ENCODE results near the gene DTL.

The DTL gene

DNA sequence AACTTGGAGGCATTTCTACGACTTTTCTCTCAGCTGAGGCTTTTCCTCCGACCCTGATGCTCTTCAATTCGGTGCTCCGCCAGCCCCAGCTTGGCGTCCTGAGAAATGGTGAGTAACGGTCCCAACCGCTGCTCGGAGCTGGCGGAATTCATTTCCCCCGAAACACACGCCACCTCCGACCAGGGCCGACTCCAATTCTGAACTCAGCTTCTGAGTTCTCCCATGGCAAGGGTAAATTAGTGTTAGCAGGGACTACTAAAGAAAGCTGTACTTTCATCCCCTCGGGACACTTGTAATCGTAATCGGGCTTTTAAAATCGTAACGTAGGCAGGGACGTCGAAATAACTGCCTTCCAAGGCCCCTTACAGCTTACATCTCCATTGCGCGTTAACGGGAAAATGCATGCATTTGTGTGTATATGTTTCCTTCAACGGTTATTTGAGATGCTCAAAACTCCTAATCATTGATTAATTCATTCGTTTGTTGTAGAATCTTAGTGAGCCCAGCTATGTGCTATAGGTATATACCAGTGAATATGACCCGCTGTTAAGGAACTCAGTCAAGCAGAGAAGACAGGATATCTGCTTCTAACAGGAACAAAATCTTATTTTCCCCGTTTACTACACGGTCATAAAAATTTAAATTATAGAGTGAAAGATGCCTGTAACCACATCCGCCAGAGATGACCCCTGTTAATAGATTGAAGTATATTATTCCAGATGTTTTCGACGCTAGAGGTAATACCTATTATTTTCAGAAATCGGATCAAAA is 472 bp downstream of the DTL start:
- DNase-seq (ENCODE audit: low spot score): peak; percentile 32

DNA sequence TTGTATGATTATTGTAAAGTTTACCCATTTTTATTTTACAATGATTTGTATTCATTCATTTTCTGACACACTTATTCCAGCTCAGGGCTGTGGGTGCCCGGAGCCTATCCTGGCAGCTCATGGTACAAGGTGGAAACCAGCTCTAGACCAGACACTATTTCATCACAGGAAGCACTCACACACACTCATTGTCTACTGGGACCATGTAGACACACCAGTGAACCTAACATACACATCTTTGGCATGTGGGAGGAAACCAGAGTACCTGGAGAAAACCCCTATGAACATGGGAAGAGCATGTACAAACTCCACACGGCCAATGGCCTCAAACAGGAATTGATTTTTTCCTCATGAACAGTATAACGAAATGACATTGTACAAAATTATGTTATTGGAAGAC is 2.4 kb downstream of the DTL start:
- peak; percentile 40 for DNase-seq (ENCODE audit: low spot score)

DNA sequence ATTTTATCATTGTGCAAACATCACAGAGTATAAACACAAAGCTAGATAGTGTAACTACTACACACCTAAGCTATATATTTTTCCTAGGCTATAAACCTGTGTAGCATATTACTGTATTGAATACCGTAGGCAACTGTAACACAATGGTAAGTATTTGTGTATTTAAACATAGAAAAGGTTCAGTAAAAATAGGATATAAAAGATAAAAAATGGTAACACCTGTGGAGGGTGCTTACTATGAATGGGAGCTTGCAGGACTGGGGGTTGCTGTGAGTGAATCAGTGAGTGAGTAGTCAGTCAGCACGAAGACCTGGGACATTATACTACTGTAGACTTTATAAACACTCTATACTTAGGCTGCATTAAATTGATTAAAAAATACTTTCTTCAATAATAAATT is 4.1 kb downstream of the DTL start:
- DNase-seq (ENCODE audit: low spot score): no peak

DNA sequence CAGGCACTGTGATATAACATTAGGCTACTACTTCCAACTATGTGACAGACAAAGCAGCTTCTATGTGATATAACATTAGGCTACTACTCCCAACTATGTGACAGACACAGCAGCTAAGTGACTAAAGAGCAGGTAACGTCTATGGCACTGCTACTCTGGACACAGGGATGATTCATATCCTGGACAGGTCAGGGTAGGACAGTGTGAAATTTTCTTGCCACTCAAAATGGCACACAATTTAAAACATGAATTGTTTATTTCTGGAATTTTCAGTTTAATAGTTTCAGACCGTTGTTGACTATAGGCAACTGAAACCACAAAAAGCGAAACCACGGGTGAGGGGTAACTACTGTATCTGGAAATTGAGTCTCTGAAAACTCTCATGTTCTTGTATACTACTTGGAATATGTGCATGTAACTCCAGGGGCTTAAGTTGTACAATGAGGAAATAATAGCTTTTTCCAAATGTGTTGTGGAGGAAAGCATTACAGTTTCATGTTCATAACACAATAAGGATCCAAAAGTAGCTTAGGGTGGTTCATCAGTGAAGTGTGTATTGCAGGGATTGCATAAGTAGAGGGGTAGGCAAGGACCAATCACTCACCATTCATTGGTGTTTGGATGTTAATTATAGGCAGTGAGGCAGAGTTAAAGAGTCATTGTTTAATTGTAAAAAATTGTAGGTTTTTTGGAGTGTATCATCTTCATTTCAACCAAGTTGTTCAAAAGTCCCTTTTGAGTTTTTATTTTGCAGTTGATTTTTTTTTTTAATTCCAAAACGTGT is 5.3 kb downstream of the DTL start:
- peak; percentile 65 for DNase-seq (ENCODE audit: low spot score)

DNA sequence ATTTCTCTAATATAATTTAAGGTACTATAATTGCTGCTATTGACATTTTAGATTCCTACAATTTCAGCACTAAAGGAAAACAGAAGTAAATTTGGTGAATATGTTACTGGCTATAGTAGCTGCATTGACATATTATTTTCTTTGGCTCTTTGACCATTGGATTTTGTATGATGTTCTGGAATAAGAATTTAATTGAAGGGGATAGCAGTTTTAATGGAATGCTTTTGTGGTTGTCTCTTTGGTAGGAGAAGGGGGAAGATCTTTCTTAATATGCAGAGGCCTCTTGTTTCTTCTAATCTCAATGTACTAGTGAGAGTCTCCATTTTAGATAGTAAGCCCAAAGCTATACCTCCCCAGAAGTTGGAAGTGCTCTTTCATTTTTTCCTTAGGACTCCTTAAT is 6.9 kb downstream of the DTL start:
- DNase-seq (ENCODE audit: low spot score): no peak

DNA sequence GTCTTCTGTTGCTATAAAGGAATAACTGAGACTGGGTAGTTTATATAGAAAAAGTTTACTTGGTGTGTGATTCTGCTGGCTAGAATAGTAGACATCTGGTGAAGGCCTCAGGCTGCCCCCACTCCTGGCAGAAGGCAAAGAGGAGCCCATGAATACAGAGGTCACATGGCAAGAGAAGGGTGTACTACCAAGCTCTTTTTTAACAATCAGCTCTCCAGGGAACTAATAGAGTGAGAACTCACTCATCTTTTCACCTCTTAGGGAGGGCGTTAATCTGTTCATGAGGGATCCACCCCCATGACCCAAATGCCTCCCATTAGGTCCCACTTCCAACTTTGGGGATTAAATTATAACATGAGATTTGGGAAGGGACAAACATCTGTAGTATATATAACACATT is 9.3 kb downstream of the DTL start:
- DNase-seq (ENCODE audit: low spot score): no peak

DNA sequence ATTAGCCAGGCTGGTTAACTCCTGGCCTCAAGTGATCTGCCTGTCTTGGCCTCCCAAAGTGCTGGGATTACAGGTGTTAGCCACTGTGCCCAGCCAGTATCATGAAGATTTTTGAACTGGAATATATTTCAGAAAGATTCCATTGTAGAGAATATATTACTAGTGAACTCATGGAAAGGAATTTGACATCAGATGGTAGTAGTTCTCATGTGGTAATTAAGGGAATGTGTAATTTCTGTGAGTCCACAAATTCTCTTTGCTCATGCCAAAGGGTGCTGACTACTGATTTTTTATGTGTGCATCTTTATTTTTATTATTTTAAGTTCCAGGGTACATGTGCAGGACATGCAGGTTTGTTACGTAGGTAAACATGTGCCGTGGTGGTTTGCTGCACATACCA is 10.4 kb downstream of the DTL start:
- DNase-seq (ENCODE audit: low spot score): no peak

DNA sequence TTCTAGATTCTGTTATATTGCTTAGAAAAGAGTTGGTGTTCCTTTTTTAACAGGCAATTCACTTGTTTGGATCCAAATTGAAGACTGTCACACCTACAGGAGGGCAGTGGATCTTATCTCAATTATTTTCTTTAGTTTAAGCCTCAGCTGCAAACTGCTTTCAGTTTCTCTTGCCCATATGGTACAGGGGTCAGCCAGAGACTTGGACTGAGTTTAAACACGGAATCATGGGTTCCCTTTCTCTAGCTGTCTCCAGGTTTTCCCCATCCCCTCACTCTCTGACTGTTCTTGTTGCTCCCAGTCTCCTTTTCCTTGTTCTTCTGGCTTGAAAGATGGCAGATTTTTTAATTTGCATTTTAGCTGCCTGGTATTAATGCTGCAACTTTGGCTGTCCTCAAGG is 18.4 kb downstream of the DTL start:
- no peak for DNase-seq (ENCODE audit: low spot score)

DNA sequence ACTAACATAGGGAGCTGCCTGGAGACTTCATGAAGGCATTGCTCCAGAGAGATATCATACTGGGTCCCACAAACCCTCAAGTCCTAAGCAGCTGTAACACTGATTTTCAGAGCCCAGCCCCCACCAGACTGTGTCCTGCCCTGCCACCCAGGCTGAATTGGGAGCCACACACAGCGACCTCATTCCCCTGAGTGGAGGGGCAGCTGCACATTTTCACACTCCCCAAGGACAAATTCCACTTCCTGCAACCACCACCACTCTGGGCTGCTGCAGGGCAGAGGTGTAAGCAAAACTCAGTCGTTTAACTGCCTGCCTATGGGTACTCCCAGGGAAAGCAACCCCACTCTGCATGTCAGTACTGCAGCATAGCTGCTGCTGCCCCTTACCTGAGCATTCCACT is 19.8 kb downstream of the DTL start:
- no peak for DNase-seq (ENCODE audit: low spot score)

DNA sequence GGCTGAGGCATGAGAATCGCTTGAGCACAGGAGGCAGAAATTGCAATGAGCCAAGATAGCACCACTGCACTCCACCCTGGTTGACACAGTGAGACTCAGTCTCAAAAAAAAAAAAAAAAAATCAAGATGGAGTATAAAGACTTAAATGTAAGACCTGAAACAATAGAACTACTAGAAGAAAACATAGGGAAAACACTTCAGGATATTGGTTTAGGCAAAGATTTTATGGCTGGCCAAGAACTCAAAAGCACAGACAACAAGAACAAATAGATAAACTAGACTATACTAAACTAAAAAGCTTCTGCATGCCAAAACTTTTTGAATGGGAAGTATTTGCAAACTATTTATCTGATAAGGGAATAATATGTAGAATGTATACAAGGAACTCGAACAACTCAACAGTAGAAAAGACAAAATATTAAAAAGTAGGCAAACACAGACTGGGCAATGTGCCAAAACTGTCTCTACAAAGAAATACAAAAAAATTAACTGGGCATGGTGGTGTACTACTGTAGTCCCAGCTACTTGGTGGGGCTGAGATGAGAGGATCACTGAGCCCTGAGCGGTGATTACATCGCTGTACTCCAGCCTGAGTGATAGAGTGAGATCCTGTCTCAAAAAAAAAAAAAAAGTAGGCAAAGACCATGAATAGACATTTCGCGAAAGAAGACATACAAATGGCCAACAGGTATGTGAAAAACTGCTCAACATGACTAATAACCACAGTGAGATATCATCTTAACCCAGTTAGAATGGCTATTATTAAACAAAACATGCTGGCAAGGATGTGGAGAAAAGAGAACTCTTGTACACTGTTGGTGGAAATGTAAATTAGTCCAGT is 25.3 kb downstream of the DTL start:
- DNase-seq (ENCODE audit: low spot score): no peak

DNA sequence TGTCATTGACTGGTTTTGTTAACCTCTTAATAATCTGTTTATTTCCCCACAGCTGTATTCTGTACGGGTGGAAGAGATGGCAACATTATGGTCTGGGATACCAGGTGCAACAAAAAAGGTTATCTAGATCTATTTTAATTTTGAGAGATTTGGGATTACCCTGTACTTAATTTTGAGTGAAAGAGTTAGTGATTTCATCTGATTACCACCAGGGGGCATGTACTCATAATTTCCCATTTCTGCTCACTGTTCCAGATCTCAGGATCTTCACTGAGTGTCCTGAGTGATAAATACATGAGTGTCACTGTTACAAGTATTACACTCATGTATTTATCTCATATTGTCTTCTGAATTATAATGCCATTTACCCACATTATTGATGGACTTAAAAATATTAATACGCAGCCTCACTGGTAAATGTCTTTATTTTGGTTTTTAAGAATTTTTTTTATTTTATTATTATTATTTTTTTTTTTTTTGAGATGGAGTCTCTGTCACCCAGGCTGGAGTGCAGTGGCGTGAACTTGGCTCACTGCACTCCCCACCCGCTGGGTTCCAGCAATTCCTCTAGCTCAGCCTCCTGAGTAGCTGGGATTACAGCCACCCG is 27.4 kb downstream of the DTL start:
- peak; percentile 61 for DNase-seq (ENCODE audit: low spot score)

DNA sequence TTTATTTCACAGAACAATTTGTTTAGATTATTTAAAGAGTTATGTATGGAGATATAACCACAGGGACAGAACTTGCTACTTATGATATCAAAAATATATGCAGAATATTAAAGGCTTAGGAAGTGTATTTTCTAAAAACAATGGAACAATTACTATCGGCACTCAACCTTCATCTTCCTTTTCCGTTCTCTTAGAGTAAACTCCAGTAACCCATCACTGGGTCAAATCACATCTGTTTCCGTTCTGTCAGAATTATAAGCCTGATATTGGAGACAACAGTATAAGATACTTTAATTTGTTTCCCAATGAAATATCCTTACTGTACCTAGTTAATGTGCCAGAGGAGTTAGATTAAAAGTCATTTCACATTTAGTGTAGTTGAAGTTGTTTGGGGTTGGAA is 32.2 kb downstream of the DTL start:
- peak; percentile 64 for DNase-seq (ENCODE audit: low spot score)

DNA sequence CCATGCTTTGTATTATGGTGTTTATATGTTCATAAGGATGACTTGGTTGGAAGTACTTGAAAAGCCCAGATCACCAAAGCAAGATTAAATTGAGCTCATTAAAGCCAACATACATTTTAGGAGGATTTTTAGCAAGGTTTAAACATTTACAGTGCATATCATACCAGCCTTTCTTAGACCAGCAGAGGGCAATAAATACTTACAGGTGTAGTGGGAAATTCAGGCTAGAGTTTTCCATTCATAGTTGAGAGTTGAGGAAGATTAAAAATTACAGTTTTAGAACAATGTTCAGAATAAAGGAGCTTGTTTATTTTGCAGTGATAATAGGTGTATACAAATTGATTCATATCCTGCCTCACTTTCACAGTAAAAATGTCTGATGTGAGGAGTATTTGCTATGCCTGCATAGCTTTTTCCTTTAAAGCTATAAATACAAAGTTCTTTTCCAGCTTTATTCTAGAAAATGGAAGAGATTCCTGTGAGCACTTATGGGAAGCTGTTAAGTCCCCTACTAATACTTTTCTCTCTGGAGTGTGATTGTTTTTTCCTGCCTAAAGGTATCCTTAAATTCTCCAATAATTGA is 35.3 kb downstream of the DTL start:
- DNase-seq (ENCODE audit: low spot score): peak; percentile 57

DNA sequence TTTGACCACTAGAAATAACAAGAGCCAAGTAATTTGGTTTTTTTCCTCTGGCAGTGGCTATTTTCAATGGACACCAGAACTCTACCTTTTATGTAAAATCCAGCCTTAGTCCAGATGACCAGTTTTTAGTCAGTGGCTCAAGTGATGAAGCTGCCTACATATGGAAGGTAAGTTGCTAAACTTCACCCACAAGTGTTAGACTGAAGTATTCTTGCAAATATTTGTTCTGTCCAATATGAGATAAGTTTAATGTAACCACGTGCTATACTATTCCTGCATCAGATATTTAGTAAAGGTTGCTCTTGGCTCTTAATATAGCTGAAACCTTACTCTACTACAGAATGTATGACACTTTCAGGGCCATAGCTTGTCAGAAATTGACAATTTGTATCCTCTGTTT is 36.5 kb downstream of the DTL start:
- no peak for DNase-seq (ENCODE audit: low spot score)

DNA sequence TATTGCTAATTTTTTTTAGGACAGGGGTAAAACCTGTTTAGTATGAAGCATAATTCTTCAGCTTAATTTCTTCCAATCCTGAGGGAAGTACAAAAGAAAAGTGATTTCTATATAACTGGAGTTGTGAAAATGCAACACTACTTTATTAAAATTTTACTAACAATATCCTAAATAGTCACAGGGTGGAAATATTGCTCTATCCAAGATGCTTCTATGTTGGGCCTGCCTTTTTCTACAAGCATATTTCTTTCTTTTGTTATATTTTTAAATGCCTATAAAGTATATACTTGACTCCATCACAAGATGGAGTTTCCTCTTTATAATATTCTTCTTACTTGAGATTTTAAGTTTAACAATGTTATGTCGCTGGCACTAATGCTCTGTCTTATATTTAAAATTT is 37.9 kb downstream of the DTL start:
- no peak for DNase-seq (ENCODE audit: low spot score)

DNA sequence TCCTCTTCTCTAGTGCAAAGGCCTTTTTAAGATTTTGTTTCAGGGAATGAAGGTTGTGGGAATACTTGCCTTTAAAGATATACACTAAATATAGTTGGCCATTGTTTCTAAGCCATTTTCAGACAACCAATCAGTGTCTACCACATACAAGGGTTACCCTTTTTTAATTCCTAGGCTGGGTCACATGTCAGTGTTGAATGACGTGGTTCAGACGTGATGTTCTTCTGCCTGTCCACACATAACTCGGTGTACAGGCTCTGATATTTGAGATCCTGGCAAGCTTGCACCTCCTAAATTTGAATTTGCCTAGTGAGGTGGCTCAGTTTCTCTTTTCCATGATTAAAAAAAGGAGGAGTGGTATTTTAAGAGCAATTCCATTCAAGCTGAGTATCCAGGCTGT is 38.8 kb downstream of the DTL start:
- DNase-seq (ENCODE audit: low spot score): no peak

DNA sequence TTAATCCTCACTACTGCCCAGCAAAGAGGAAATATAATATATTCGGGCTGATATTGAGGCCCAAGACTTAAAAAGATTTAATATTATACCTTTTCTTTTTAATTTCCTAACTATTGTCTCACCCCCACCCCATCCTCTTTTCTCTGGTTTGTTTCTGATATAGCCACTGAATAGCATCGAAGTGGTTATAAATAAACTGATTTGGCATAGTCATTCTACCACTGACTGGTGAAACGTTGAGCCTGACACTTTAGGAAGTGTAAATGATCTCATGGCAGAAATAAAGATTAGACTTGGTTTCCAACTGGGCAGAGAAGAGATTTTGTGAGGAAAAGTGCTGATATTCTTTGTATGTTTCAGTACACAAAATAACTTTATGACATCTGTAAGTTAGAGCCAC is 39.3 kb downstream of the DTL start:
- DNase-seq (ENCODE audit: low spot score): no peak

DNA sequence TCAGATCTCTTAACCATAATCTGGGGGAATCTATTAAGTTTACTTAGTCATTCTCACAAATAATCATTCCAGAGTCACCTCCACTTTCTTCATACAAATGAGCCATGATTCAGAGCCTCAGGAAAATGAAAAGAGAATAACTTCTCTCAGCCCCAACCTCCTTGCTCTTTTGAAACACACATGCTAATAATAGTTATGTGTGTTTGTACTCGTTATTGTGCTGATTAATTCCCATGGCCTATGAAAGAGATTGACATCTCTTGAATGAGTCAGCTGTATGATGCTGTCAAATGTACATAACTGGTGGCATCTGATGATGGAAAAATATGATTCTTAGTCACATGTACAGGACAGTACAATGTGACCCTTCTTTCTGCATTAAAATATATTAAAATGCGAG is 41.5 kb downstream of the DTL start:
- DNase-seq (ENCODE audit: low spot score): no peak

DNA sequence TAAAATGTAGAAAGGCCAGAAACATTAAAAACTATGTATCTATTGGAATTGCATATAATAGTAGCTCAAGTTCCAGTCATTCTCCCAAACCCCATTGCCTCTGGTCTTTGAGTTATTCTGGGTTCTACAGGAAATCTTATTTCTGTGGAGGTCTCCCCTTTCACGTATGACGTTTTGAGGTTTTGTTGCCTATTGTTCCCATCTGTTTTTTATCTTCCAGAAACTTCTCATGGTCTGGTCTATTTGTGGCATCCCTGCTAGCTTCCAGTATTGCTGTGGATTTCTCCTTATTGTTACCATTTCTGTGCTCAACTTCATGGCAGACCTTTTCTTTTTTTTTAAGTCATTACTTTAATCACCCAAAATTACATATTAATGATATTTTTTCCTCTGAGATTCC is 43.3 kb downstream of the DTL start:
- no peak for DNase-seq (ENCODE audit: low spot score)

DNA sequence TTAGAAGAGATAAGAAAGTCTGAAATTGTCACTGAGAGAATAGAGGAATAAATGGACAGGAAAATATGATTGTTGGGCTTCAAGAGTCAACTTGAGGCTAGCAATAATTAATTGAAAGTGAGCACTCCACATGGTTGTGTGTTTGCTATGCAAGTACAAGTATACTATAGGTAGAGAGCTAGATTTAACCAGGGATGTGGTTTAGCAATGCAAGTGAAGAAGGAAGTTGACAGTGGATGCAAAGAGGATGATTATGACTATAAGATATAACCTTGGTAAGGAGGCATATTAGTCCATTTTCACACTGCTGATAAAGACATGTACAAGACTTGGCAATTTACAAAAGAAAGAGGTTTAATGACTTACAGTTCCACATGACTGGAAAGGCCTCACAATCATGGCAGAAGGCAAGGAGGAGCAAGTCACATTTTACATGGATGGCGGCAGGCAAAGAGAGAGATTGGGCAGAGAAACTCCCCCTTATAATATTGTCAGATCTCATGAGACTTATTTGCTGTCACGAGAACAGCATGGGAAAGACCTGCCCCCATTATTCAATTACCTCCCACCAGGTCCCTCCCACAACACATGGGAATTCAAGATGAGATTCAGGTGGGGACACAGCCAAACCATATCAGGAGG is 47.3 kb downstream of the DTL start:
- DNase-seq (ENCODE audit: low spot score): no peak

DNA sequence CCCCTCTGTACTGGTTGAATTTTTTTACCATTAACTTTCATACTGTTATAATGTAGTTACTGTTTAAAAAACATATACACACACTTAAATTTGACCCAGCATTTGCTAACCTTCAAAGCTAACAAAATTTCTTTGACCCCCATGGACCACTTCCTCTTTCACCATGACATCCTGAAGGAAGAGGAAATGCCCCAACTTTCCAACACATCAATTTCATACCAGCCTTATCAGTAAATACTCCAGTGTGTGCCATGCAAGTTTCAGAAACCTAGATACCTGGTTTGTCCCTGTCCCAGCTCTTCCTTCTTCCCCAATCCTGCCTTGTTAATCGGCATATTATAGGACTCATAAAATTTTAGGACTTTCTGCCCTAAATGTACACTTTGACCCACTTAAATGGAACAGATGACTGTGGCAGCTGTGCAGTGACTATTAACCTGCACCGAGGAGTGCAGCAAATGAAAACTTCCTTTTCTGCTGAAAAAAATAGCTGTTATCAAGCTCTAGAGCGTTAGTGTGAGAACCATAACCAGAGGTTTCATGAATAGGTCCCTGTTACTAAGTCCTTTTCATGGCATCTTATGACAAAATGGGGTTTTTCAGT is 54.1 kb downstream of the DTL start:
- no peak for DNase-seq (ENCODE audit: low spot score)
